RPMI7951 (cell line): ENCODE measurements around the gene ISG15. TPM values are rescaled to one million over a fixed set of nuclear protein-coding genes. Genes with fewer than 3 reads are reported as not detected.
"Not testable (repeated sequence)": the region's sequence is repeated elsewhere in the genome, so short reads cannot be mapped to it uniquely, and the experiment has no call there.

Experiments used
- DNase-seq: peaks from one replicate; pipeline ENCODE4 v3.0.0-alpha.2; 2012; ENCODE audit warnings: low read depth
- total RNA-seq: library from RNA; depleted of rRNA; stranded (reverse); fragments of >200 nt; shearing (Covaris generic); gene quantifications from 2 replicates; pipeline ENCODE4 v1.2.3, GENCODE V29; 2014

ISG15 gene
- total RNA-seq, 1 experiment from 2014 or later = 77.9 TPM

DNA sequence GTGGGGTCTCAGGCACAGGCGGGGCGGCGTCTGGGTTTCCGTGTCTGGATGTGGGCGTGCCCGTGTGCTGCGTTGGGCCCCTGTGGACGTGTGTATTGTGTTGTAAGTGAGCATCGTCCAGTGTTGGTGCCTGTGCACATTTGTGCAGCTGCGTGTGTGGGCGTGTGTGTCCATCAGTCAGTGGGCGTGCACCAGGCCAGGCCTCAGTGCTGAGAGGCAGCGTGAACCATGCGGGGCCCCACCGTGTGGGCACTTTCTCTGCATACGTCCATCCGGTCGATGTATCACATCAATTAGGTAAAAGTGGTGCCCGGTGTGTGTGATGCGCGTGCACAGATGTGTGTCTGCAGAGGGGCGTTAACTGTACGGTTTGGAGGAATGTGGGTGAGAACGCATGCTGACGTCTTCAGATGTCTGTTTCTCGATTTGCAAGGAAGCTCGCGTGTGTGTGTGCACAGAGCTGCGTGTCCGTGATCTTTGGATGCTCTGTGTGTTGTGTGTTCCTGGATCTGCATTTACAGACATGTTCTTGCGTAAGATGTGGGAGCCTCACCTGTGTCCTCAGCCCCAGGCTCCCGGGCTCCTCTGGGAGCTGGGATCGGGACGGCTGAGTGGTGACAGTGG, 31.3 kb downstream of the ISG15 start:
- DNase-seq = no peak

DNA sequence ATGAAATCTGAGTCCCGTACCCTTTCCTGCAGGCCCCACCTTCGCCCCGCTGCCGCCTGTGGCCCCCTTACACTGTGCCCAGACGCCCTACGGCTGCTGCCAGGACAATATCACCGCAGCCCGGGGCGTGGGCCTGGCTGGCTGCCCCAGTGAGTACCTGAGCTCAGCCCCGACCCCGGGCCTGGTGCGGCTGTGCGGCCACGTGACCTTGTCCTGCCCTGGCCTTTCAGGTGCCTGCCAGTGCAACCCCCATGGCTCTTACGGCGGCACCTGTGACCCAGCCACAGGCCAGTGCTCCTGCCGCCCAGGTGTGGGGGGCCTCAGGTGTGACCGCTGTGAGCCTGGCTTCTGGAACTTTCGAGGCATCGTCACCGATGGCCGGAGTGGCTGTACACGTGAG, 31.8 kb downstream of the ISG15 start:
- DNase-seq = no peak

DNA sequence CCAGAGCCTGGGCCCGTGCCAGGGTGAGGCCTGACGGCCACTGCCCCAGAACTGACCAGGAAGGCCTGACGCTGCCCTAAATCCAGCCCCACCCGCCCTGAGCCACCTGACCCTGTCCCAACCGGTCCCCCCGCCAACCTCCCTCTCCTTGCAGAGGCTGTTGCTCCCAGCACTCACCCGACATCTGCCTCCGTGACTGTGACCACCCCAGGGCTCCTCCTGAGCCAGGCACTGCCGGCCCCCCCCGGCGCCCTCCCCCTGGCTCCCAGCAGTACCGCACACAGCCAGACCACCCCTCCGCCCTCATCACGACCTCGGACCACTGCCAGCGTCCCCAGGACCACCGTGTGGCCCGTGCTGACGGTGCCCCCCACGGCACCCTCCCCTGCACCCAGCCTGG, 32.9 kb downstream of the ISG15 start:
- DNase-seq = no peak

DNA sequence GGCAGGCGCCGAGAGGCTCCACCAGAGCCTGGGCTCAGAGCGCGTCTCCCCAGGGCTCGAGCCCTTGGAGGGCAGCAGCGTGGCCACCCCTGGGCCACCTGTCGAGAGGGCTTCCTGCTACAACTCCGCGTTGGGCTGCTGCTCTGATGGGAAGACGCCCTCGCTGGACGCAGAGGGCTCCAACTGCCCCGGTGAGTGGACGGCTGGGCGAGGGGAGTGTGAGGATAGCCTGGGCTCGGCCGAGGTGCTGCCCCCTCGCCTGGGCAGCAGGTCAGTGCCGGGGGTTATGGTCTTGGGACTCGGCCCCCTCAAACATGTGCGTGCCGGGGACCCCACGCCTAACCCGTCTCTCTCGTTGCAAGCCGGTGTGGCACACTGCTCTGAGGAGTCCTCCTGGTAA, 33.5 kb downstream of the ISG15 start:
- DNase-seq = no peak

DNA sequence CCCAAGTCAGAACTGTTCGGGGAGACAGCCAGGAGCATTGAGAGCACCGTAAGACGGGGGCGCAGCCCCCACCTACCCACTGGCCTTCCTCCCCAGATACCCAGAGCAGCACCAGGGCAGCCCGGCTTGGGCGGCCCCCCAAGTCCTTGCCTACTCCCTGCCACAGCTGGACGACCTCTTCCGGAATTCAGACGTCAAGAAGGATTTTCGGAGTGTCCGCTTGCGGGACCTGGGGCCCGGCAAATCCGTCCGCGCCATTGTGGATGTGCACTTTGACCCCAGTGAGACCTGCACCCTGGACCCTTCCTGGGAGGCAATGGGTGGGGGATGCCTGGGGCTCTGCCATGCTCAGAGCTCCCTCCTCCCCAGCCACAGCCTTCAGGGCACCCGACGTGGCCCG, 34.1 kb downstream of the ISG15 start:
- no peak for DNase-seq

- no peak for DNase-seq
Observed at GRCh38 chr1:1047963-1048362, 34.7 kb downstream of the ISG15 start.

DNA sequence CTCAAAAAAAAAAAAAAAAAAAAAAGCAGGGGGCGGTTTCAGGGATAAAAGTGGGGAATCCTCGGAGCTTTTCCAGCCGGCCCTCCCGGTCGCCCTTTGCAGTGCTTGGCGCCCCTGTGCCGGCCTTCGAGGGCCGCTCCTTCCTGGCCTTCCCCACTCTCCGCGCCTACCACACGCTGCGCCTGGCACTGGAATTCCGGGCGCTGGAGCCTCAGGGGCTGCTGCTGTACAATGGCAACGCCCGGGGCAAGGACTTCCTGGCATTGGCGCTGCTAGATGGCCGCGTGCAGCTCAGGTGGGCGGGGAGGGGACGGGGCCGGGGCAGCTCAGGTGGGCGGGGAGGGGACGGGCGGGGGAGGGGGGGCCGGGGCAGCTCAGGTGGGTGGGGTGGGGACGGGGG, 35.5 kb downstream of the ISG15 start:
- DNase-seq = no peak

GRCh38 chr1:1049318-1050165, 36.2 kb downstream of the ISG15 start:
- DNase-seq = no peak

DNA sequence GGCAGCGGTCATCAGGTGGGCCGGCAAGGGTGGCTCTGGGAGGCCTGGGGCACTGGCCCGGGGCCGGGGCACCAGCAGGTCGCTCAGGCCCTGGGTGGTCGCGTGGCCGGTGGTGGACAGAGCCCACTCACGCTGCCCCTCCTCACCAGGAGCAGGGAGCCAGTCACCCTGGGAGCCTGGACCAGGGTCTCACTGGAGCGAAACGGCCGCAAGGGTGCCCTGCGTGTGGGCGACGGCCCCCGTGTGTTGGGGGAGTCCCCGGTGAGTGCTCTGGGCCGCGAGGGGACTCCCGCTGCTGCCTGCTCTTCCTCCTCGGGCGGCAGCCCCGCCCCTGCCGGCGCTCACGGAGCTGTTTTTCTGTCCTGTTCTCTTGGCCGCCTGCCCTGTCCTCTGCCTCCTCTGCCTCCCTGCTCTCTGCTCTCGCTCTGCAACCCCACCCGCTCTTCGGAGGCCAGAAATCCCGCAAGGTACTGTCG, 37.3 kb downstream of the ISG15 start:
- DNase-seq = no peak

- DNase-seq = no peak
Observed at GRCh38 chr1:1051127-1051810, 38.0 kb downstream of the ISG15 start.

DNA sequence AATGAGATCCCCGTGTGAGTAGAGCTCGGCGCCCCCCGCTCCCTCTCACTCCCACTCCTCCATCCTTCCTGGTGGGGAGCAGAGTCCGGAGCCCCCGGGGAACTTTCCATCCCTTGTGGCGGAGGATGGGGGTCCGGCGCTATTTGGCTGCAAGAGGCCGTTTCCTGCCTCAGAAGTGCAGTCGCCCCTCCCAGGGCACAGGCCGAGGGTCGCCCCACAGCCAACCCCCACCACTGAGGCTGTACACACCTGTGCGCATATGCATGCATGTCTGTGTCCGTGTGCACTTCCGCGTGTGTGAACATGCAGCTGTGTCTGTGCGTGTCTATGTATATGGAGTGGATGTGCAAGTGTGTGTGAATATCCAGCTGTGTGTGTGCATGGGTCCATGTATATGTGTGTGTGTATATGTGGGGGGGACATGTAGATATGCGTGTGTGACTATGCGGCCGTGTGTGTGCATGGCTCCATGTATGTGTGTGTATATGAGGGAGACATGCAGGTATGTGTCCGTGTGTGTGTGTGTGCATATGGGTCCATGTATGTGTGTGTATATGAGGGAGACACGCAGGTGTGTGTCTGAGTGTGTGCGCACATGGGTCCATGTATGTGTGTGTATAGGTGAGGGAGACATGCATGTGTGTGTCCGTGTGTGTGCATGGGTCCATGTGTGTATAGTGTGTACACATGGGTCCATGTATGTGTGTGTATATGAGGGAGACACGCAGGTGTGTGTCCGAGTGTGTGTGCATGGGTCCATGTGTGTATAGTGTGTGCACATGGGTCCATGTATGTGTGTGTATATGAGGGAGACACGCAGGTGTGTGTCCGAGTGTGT, 38.9 kb downstream of the ISG15 start:
- no peak for DNase-seq

GRCh38 chr1:1053022-1053421, 39.7 kb downstream of the ISG15 start:
- no peak for DNase-seq

GRCh38 chr1:1053682-1054081, 40.4 kb downstream of the ISG15 start:
- no peak for DNase-seq

DNA sequence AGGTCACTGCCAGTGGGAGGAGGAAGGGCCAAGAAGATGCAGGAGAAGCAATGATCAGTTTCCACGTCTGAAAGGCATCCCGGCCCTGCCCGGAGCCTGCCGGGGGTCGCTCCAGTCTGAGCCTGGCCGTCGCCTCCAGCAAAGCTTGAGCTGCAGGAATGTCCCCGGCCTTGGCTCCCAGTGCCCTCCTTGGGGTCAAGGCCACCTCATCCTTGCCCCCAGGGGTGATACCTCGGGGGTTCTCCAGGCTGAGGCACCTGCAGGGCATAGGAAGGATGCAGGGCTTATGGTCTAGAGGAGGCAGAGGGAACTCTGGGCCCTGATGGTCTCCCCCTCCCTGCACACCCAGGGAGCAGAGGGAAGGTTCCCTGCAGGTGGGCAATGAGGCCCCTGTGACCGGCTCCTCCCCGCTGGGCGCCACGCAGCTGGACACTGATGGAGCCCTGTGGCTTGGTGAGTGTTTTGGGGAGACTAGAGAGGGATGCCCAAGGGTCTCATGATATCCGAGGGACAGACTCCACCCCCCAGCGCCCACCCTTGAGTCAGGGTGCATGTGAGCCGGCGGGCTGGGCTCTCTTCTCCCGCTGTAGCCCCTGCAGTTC, 40.9 kb downstream of the ISG15 start:
- DNase-seq = no peak

DNA sequence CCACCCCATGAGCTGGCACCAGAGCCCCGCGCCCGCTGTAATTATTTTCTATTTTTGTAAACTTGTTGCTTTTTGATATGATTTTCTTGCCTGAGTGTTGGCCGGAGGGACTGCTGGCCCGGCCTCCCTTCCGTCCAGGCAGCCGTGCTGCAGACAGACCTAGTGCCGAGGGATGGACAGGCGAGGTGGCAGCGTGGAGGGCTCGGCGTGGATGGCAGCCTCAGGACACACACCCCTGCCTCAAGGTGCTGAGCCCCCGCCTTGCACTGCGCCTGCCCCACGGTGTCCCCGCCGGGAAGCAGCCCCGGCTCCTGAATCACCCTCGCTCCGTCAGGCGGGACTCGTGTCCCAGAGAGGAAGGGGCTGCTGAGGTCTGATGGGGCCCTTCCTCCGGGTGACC, 41.7 kb downstream of the ISG15 start:
- DNase-seq = no peak

DNA sequence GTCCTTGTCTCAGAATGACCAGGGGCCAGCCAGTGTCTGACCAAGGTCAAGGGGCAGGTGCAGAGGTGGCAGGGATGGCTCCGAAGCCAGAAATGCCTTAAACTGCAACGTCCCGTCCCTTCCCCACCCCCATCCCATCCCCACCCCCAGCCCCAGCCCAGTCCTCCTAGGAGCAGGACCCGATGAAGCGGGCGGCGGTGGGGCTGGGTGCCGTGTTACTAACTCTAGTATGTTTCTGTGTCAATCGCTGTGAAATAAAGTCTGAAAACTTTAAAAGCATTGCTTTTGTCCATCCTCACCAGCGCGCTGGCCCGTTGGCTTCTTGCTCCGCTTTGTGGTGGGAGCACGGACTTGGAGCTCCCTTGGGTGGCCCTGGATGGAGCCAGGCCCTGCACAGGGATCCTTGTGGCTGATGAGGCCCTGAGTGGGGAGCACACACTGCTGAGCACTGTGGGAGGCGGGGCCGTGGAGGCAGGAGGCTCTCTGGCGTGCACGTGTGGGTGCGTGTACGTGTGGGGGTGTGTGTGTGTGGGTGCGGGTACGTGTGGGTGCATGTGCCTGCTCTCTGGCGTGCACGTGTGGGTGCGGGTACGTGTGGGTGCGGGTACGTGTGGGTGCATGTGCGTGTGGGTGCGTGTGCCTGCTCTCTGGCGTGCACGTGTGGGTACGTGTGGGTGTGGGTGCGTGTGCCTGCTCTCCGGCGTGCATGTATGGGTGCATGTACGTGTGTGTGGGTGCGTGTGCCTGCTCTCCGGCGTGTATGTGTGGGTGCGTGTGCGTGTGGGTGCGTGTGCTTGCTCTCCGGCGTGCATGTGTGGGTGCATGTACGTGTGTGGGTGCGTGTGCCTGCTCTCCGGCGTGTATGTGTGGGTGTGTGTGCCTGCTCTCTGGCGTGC, 42.8 kb downstream of the ISG15 start:
- DNase-seq = no peak

DNA sequence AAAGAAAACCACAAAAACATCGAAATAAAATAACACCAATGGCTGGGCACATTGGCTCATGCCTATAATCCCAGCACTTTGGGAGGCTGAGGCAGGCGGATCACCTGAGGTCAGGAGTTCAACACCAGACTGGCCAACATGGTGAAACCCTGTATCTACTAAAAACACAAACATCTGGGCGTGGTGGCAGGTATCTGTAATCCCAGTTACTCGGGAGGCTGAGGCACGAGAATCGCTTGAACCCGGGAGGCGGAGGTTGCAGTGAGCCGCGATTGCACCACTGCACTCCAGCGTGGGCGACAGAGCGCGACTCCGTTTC, 44.4 kb downstream of the ISG15 start:
- DNase-seq = not testable (repeated sequence)

GRCh38 chr1:1058088-1058905, 45.0 kb downstream of the ISG15 start:
- no peak for DNase-seq

DNA sequence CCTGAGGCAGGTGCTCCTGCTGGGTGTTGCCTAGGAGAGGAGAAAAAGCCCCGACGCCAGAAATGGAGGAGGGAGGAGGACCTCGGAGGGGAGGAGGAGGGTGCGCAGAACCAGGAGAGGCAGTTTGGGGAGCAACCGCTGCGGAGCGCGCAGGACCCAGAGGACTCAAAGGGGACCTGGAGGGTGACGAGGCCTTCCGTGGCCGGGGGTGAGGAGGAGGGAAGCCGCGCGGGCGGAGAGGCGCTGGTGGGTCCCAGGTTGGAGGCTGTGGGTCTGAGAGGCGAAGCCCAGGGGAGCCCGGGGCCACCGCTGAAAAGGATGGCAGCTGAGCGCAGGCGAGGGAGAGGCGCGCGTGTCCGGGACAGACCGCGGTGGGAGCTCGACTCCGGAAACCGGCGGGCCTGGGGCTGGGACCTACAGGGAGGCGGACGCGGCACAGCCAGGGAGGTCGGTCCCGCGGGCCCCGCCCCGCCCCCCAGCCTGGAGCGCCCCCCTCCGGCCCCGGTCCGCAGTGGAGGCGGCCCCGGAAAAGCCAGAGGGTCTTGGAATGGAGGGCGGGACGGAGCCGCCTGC, 45.7 kb downstream of the ISG15 start:
- peak; percentile 29 for DNase-seq
